HCT116 (cell line): ENCODE results near the gene TNFRSF18. TPM values are rescaled to one million over a fixed set of nuclear protein-coding genes. Genes with fewer than 3 reads are reported as not detected.

Experiments used
- ATAC-seq: fragments of 200-7000 bp; cut with Tn5 transposase; 2 replicates; pipeline ENCODE4 v1.9.1; 2020; ENCODE audit warnings: mild to moderate bottlenecking, moderate library complexity
- BruUV-seq: library from RNA; stranded (reverse); fragments of 400-500 nt; replicated peaks from 2 replicates; lab custom pipeline; 2021; lab: Mats Ljungman, UMichigan
- CTCF ChIA-PET: fragments of 300-600 bp; sonication (Branson Sonifier 250); formaldehyde crosslinking; loops from one replicate; lab custom pipeline; 2021; ENCODE audit warnings: antibody characterized with exemption; lab: Charles Lee
- POLR2A ChIA-PET: fragments of 300-600, 350-600 bp; sonication (Branson Sonifier 250); formaldehyde crosslinking; loops from one replicate; lab custom pipeline; 2021; ENCODE audit warnings: antibody characterized with exemption; lab: Charles Lee
- RAD21 ChIA-PET, 2 experiments: fragments of 300-600 bp; sonication (Branson Sonifier 250); formaldehyde crosslinking; loops; one replicate each; lab custom pipeline; 2023; ENCODE audit warnings: low total read pairs in 2 of 2; ENCODE audit not compliant: uncharacterized antibody in 2 of 2, unreplicated experiment in 2 of 2, low non-redundant PET in 1 of 2; lab: Charles Lee
- DNase-seq: peaks from one replicate; pipeline ENCODE4 v3.0.0-alpha.2; 2010; ENCODE audit warnings: low read depth, low spot score
- H2AFZ ChIP-seq: fragments of 200-600 bp; shearing (Covaris generic), sonication (generic); 2 replicates; pipeline ENCODE4 v1.6.1; 2017; ENCODE audit warnings: low read depth, mixed run types, mixed read lengths, antibody characterized with exemption, low read length; ENCODE audit not compliant: poor library complexity, severe bottlenecking
- H3K27ac ChIP-seq: 2 replicates; pipeline ENCODE4 v1.5.1; 2012; ENCODE audit warnings: low read depth, low read length
- H3K27me3 ChIP-seq: fragments of 200-600 bp; sonication (generic); 2 replicates; pipeline ENCODE4 v1.6.1; 2016; ENCODE audit warnings: mixed run types, low read length, mixed read lengths; ENCODE audit not compliant: insufficient read depth
- H3K36me3 ChIP-seq, 2 experiments: fragments of 200-500 bp in 1 of 2; fragments of 200-600 bp in 1 of 2; sonication (Bioruptor generic) in 1 of 2; sonication (generic) in 1 of 2; 2 replicates each; pipeline versions ENCODE4 v1.5.1 to v1.6.1; 2014 to 2016; ENCODE audit warnings: low read length in 2 of 2, inconsistent platforms in 1 of 2, mixed read lengths in 1 of 2, mixed run types in 1 of 2; ENCODE audit not compliant: insufficient read depth in 2 of 2, control insufficient read depth in 1 of 2
- H3K4me1 ChIP-seq, 2 experiments: fragments of 200-600 bp in 1 of 2; sonication (generic) in 1 of 2; 2 replicates each; pipeline versions ENCODE4 v1.5.1 to v1.6.1; 2012 to 2017; ENCODE audit warnings: low read length in 2 of 2, inconsistent platforms in 1 of 2, mild to moderate bottlenecking in 1 of 2, mixed read lengths in 1 of 2, mixed run types in 1 of 2, moderate library complexity in 1 of 2; ENCODE audit not compliant: insufficient read depth in 2 of 2, control insufficient read depth in 1 of 2
- H3K4me2 ChIP-seq: fragments of 200-600 bp; sonication (generic); 2 replicates; pipeline ENCODE4 v1.6.1; 2017; ENCODE audit warnings: mixed run types, low read length, mixed read lengths
- H3K4me3 ChIP-seq, 2 experiments: fragments of 200-600 bp in 1 of 2; sonication (generic) in 1 of 2; replicated peaks in 1 of 2; 2 replicates each; pipeline ENCODE4 v1.5.1; 2011 to 2016; ENCODE audit warnings: low read length in 2 of 2, control low read depth in 1 of 2, low read depth in 1 of 2, mild to moderate bottlenecking in 1 of 2, mixed read lengths in 1 of 2, mixed run types in 1 of 2
- H3K79me2 ChIP-seq: fragments of 200-600 bp; sonication (generic); 2 replicates; pipeline ENCODE4 v1.6.1; 2017; ENCODE audit warnings: mild to moderate bottlenecking, mixed run types, low read length, moderate library complexity, mixed read lengths; ENCODE audit not compliant: insufficient read depth
- H3K9ac ChIP-seq: fragments of 200-600 bp; sonication (generic); 2 replicates; pipeline ENCODE4 v1.6.1; 2016; ENCODE audit warnings: low read length, mixed read lengths
- H3K9me2 ChIP-seq: fragments of 200-600 bp; sonication (generic), shearing (Covaris generic); 2 replicates; pipeline ENCODE4 v1.6.1; 2017; ENCODE audit warnings: mixed run types, mild to moderate bottlenecking, moderate library complexity; ENCODE audit not compliant: insufficient read depth
- H3K9me3 ChIP-seq, 2 experiments: fragments of 200-500 bp in 1 of 2; fragments of 200-600 bp in 1 of 2; sonication (Bioruptor generic) in 1 of 2; sonication (generic) in 1 of 2; 2 replicates each; pipeline ENCODE4 v1.6.1; 2014 to 2017; ENCODE audit warnings: low read length in 2 of 2, mixed read lengths in 2 of 2, inconsistent platforms in 1 of 2, low read depth in 1 of 2, mild to moderate bottlenecking in 1 of 2, mixed run types in 1 of 2, moderate library complexity in 1 of 2; ENCODE audit not compliant: control insufficient read depth in 1 of 2, insufficient read depth in 1 of 2
- H4K20me1 ChIP-seq: fragments of 200-600 bp; sonication (generic), shearing (Covaris generic); 2 replicates; pipeline ENCODE4 v1.6.1; 2017; ENCODE audit warnings: mixed run types, mild to moderate bottlenecking, moderate library complexity; ENCODE audit not compliant: insufficient read depth
- CEBPB ChIP-seq: IDR thresholded peaks from 2 replicates; pipeline ENCODE4 v1.6.1; 2012; ENCODE audit warnings: low read depth
- ELF1 ChIP-seq: IDR thresholded peaks from 2 replicates; pipeline ENCODE4 v1.6.1; 2012; ENCODE audit warnings: low read depth, borderline replicate concordance
- EZH2 ChIP-seq: fragments of 200-600 bp; sonication (generic); IDR thresholded peaks from 2 replicates; pipeline ENCODE4 v1.6.1; 2017; ENCODE audit warnings: antibody characterized with exemption, mixed run types
- EZH2phosphoT487 ChIP-seq: fragments of 200-600 bp; IDR thresholded peaks from 2 replicates; pipeline ENCODE4 v1.6.1; 2018; ENCODE audit warnings: antibody characterized with exemption, borderline replicate concordance
- FOSL1 ChIP-seq: IDR thresholded peaks from 2 replicates; pipeline ENCODE4 v1.6.1; 2012; ENCODE audit warnings: low read depth
- JUND ChIP-seq: IDR thresholded peaks from 2 replicates; pipeline ENCODE4 v1.6.1; 2012
- MAX ChIP-seq: IDR thresholded peaks from 2 replicates; pipeline ENCODE4 v1.6.1; 2012
- POLR2A ChIP-seq: IDR thresholded peaks from 2 replicates; pipeline ENCODE4 v1.7.0; 2011; ENCODE audit warnings: borderline replicate concordance; ENCODE audit not compliant: insufficient read depth, insufficient read length; ENCODE audit errors: extremely low read depth
- POLR2AphosphoS5 ChIP-seq: IDR thresholded peaks from 2 replicates; pipeline ENCODE4 v1.6.1; 2011; ENCODE audit warnings: mild to moderate bottlenecking, low read depth, low read length, moderate library complexity
- RAD21 ChIP-seq: IDR thresholded peaks from 2 replicates; pipeline ENCODE4 v1.6.1; 2012; ENCODE audit warnings: low read depth, mild to moderate bottlenecking
- REST ChIP-seq: IDR thresholded peaks from 2 replicates; pipeline ENCODE4 v1.6.1; 2012; ENCODE audit warnings: low read depth
- SIN3A ChIP-seq: IDR thresholded peaks from 2 replicates; pipeline ENCODE4 v1.6.1; 2012; ENCODE audit warnings: low read depth
- SP1 ChIP-seq: IDR thresholded peaks from 2 replicates; pipeline ENCODE4 v1.6.1; 2012; ENCODE audit warnings: low read depth
- SRF ChIP-seq: IDR thresholded peaks from 2 replicates; pipeline ENCODE4 v1.6.1; 2012; ENCODE audit warnings: low read depth
- TCF7L2 ChIP-seq: IDR thresholded peaks from 2 replicates; pipeline ENCODE4 v1.7.0; 2011; ENCODE audit warnings: borderline replicate concordance, inconsistent platforms; ENCODE audit not compliant: insufficient read depth, insufficient read length; ENCODE audit errors: extremely low read depth
- YY1 ChIP-seq: IDR thresholded peaks from 2 replicates; pipeline ENCODE4 v1.6.1; 2011; ENCODE audit warnings: low read length, low read depth, moderate library complexity, mild to moderate bottlenecking; ENCODE audit not compliant: insufficient replicate concordance; ENCODE audit errors: extremely low read depth
- ZFX ChIP-seq: fragments of 450-650 bp; IDR thresholded peaks from 2 replicates; pipeline ENCODE4 v1.6.1; 2017
- ZNF274 ChIP-seq: fragments of 200-500 bp; sonication (Bioruptor generic); IDR thresholded peaks from 2 replicates; pipeline ENCODE4 v1.6.1; 2014; ENCODE audit warnings: mild to moderate bottlenecking, low read depth, low read length, inconsistent platforms
- intact Hi-C: fragments of 100-400 bp; cut with micrococcal nuclease; formaldehyde crosslinking; loops from 2 replicates; pipeline ENCODE4 v1.10.0; 2022
- total RNA-seq: library from RNA; stranded (reverse); gene quantifications from one replicate; pipeline ENCODE4 v1.2.1, GENCODE V29; 2021; ENCODE audit not compliant: unreplicated experiment
- TF ChIP-seq, protein P1 (sequence below): IDR thresholded peaks from 2 replicates; pipeline ENCODE4 v1.6.1; 2012
- TF ChIP-seq, protein P2 (sequence below), 3 experiments: fragments of 200-600 bp in 1 of 3; sonication (generic) in 1 of 3; IDR thresholded peaks in 2 of 3; conservative IDR thresholded peaks in 1 of 3; 2 replicates each; pipeline ENCODE4 v1.5.1; 2012 to 2017; ENCODE audit warnings: low read depth in 2 of 3, low read length in 2 of 3, antibody characterized with exemption in 1 of 3, borderline replicate concordance in 1 of 3, control low read depth in 1 of 3, mild to moderate bottlenecking in 1 of 3, mixed read lengths in 1 of 3, mixed run types in 1 of 3, moderate library complexity in 1 of 3; ENCODE audit not compliant: insufficient read depth in 1 of 3

Gene TNFRSF18
- total RNA-seq, 1 experiment from 2014 or later: 56.2 TPM

DNA sequence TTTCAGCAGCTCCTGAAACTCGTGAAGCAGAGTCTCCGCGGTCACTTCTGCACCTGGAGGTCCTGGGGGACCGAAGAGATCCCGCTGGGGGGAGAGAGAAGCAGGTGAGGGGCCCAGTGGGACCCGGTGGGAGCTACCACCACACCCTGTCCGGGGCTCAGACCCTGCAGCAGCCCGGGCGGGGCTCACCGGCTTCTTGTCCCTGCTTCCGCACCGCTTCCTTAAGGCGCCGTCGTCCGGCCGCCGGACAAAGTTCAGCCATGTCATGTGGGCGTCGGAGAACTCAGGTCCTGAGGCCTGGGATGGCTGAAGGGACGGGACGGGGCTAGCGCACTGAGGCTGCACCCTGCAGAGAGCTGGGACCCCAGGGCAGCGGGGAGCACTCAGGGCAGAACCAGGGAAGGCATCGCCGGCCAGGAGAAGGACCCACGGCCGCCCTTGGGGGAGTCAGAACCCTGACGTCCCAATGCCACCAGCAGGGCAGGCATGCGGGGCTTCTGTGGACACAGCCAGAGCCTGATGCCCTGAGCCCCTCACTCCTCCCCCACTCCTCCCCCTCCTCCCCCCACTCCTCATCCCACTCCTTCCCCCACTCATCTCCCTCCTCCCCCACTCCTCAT is 37.9 kb upstream of the TNFRSF18 start (continued):
- TF ChIP-seq EZH2 (no peak), ZNF274 (no peak), POLR2AphosphoS5 (no peak), EZH2phosphoT487 (no peak), YY1 (no peak), CEBPB (no peak), FOSL1 (no peak), SP1 (no peak), TCF7L2 (no peak), ZFX (no peak), SRF (no peak)

- Histone ChIP-seq H3K27me3 (no peaks in the 10 kb centered on the region), H3K4me1 (peaks cover 0 to 11% of the 10 kb centered on the region in 2 experiments; a peak in 2 of 4 replicates), H3K36me3 (no peaks in the 10 kb centered on the region), H3K4me2 (no peak overlapping the region), H3K9me3 (no peaks in the 10 kb centered on the region), H4K20me1 (no peaks in the 10 kb centered on the region), H3K79me2 (no peaks in the 10 kb centered on the region), H3K9me2 (no peaks in the 10 kb centered on the region), H3K9ac (no peak overlapping the region), H3K4me3 (no peak overlapping the region), H2AFZ (no peak overlapping the region), H3K27ac (no peak overlapping the region)
- ChIA-PET CTCF (no interaction called here), RAD21 (no interaction called here), POLR2A (no interaction called here)
- DNase-seq: no peak
- intact Hi-C loops: no loop called here
- ATAC-seq: no peak
- BruUV-seq: no TSS peak
- TF ChIP-seq CEBPB (no peak), ELF1 (no peak), SP1 (no peak), YY1 (no peak), POLR2A (no peak), POLR2AphosphoS5 (no peak), MAX (no peak), JUND (no peak), EZH2phosphoT487 (no peak), REST (no peak), ZNF274 (no peak), SRF (no peak), RAD21 (no peak), FOSL1 (no peak), SIN3A (no peak), EZH2 (no peak)
- TF ChIP-seq, protein P1, sequence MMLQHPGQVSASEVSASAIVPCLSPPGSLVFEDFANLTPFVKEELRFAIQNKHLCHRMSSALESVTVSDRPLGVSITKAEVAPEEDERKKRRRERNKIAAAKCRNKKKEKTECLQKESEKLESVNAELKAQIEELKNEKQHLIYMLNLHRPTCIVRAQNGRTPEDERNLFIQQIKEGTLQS: no peak
- TF ChIP-seq, protein P2, sequence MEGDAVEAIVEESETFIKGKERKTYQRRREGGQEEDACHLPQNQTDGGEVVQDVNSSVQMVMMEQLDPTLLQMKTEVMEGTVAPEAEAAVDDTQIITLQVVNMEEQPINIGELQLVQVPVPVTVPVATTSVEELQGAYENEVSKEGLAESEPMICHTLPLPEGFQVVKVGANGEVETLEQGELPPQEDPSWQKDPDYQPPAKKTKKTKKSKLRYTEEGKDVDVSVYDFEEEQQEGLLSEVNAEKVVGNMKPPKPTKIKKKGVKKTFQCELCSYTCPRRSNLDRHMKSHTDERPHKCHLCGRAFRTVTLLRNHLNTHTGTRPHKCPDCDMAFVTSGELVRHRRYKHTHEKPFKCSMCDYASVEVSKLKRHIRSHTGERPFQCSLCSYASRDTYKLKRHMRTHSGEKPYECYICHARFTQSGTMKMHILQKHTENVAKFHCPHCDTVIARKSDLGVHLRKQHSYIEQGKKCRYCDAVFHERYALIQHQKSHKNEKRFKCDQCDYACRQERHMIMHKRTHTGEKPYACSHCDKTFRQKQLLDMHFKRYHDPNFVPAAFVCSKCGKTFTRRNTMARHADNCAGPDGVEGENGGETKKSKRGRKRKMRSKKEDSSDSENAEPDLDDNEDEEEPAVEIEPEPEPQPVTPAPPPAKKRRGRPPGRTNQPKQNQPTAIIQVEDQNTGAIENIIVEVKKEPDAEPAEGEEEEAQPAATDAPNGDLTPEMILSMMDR (IDR thresholded peaks at IDR 0.05 in 2 of 3, conservative IDR thresholded peaks at IDR 0.05 in 1 of 3; ENCODE audit: borderline replicate concordance in 1 of 3, insufficient read depth in 1 of 3, low read depth in 2 of 3, low read length in 2 of 3): no peak
Observed at GRCh38 chr1:1243807-1244191, 37.4 kb upstream of the TNFRSF18 start.
